ENCODE results near the gene LEFTY2.

LEFTY2 gene

GRCh38 chr1:225907341-225907740 is 33.7 kb downstream of the LEFTY2 start:
- ChIA-PET POLR2A (ENCODE audit: low non-redundant PET) (no interaction called here), CTCF (no interaction called here)
- no peak overlapping the region for H3K27ac ChIP-seq
- TF ChIP-seq CTCF (conservative IDR thresholded peaks at IDR 0.05; ENCODE audit: low read depth), result no peak
- no peak for DNase-seq (ENCODE audit: low spot score)

- ChIA-PET CTCF (interaction anchor here (0.7 to 1.4 kb wide), 2 partner anchors 69 to 287 kb away, joined by 3 to 7 read pairs; no protein-coding TSS in a partner anchor), POLR2A (ENCODE audit: low non-redundant PET) (no interaction called here)
- H3K27ac ChIP-seq, result no peak overlapping the region
- TF ChIP-seq CTCF (conservative IDR thresholded peaks at IDR 0.05; ENCODE audit: low read depth), result no peak
- no peak for DNase-seq (ENCODE audit: low spot score)
These were observed 34.6 kb downstream of the LEFTY2 start for GRCh38 chr1:225906467-225906866.

GRCh38 chr1:225903623-225904022 is 37.4 kb downstream of the LEFTY2 start:
- no peak for DNase-seq (ENCODE audit: low spot score)
- no peak for TF ChIP-seq CTCF (conservative IDR thresholded peaks at IDR 0.05; ENCODE audit: low read depth)
- H3K27ac ChIP-seq, result no peak overlapping the region
- CTCF ChIA-PET, result interaction anchor here (0.6 to 1.2 kb wide), 3 partner anchors 110 to 429 kb away, joined by 4 to 6 read pairs (median 4); no protein-coding TSS in a partner anchor
- POLR2A ChIA-PET (ENCODE audit: low non-redundant PET), result no interaction called here

GRCh38 chr1:225899044-225899925 is 41.7 kb downstream of the LEFTY2 start:
- no peak for DNase-seq (ENCODE audit: low spot score)
- ChIA-PET POLR2A (ENCODE audit: low non-redundant PET) (no interaction called here), CTCF (interaction anchor here (0.6 kb wide), 1 partner anchor 16 kb away, joined by 3 read pairs; no protein-coding TSS in a partner anchor)
- TF ChIP-seq CTCF (conservative IDR thresholded peaks at IDR 0.05; ENCODE audit: low read depth), result no peak
- H3K27ac ChIP-seq, result no peak overlapping the region

GRCh38 chr1:225897595-225898514 is 43.2 kb downstream of the LEFTY2 start:
- H3K27ac ChIP-seq, result no peak overlapping the region
- ChIA-PET CTCF (interaction anchor here (0.8 to 1.3 kb wide), 2 partner anchors 15 to 423 kb away, joined by 3 to 6 read pairs; partner anchors contain the start of gene TMEM63A), POLR2A (ENCODE audit: low non-redundant PET) (no interaction called here)
- no peak for DNase-seq (ENCODE audit: low spot score)
- no peak for TF ChIP-seq CTCF (conservative IDR thresholded peaks at IDR 0.05; ENCODE audit: low read depth)

GRCh38 chr1:225896937-225897549 is 44.0 kb downstream of the LEFTY2 start:
- CTCF ChIA-PET, result interaction anchor here (0.8 to 1.3 kb wide), 2 partner anchors 15 to 422 kb away, joined by 3 to 6 read pairs; partner anchors contain the start of gene TMEM63A
- TF ChIP-seq CTCF (conservative IDR thresholded peaks at IDR 0.05; ENCODE audit: low read depth), result no peak
- DNase-seq (ENCODE audit: low spot score), result peak; percentile 81
- H3K27ac ChIP-seq, result peak overlapping the region; percentile 46
- POLR2A ChIA-PET (ENCODE audit: low non-redundant PET), result no interaction called here
